GM12801 (cell line): ENCODE data around the gene NEMP1.

Experiments used
- CTCF ChIP-seq: IDR thresholded peaks from one replicate; pipeline ENCODE4 v1.5.1; 2011; ENCODE audit warnings: control low read depth; ENCODE audit not compliant: insufficient read length; ENCODE audit errors: extremely low read depth

Gene NEMP1

GRCh38 chr12:57005980-57006808 lies 72.4 kb downstream of the NEMP1 start, which contains the start of gene ZBTB39:
Gene ZBTB39 (minus strand): TSS chr12:57006546. CDS start chr12:57004917, 1,629 bp downstream.
- no peak for TF ChIP-seq CTCF
